OCI-M1 (cell line): ENCODE data around the gene HLCS.

Experiments
- DNase-seq: peaks from one replicate; lab custom pipeline; 2025; lab: John Stamatoyannopoulos, UW

Gene HLCS

DNA sequence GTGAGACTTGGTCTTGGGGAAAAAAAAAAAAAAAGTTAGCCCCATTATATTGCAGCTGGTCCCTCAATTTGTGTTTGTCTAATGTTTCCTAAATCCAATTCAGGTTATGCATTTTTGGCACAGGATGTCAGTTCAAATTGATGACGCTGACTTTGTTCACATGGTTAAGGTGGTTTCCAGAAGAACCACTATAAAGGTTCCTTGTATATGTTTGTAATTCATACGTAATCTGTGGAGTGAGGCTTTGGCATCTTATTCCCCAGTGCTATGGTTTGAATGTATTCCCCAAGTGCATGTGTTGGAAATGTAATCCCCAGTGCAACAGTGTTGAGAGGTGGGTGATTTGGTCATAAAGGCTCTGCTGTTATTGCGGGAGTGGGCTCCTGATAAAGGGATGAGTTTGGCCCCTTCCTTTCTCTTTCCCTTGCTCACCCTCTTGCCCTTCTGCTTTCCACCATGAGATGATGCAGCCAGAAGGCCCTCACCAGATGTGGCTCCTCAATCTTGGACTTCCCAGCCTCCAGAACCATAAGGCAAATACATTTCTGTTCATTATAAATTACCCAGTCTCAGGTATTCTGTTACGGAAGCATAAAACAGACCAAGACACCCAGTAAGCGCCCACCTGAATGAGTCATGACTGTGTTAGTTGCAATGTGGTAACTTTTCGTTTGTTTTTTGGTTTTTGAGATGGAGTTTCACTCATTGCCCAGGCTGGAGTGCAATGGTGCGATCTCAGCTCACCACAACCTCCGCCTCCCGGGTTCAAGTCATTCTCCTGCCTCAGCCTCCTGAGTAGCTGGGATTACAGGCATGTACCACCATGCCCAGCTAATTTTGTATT lies 19.5 kb upstream of the HLCS start:
- DNase-seq, result no peak

DNA sequence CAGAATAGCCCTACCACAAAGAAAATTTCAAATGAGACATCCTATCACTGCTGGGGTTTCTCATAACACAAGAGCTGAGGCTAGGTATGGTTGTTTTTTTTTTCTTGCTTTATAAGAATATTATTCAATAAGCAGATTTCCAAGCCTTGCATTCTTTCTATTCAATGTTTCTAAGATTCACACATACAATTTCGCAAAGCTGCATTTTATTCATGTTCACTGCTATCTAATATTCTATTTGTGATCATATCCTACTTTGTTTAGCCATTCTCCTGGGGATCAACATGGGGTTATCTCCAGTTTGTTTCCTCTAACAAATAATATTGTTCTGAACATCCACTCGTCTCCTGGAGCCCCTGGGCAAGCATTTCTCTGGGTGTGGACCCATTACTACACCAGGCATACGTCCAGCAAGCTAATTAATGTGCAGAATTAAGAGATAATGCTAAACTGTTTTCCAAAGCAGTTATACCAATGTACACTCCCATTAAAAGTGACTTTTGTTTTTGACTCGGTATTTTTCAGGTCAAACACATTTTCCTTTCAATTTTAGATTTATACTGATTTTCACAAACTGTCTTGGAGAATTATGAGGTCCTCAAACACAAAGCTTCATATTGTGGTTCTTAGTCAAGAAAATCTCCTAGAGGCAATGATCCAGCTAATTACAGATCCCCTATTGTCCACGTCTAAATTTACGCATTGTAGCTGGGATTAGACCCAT lies 15.7 kb upstream of the HLCS start:
- DNase-seq, result no peak

DNA sequence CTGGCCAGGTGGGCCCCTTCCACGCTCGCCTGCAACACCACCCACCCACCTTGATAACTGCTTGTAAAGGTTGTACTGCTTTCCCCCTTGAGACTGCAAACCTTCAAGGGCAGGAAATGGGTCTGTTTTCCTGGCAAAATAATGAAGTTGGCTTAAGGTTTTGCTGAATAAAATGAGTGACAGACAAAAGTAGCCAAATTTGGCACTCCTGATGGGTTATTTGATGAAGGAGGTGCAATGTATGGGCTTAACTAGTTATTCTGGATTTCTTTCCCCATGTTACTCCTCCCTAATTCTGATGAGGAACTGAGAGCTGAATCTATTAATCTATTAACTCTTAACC lies 14.6 kb upstream of the HLCS start:
- no peak for DNase-seq

DNA sequence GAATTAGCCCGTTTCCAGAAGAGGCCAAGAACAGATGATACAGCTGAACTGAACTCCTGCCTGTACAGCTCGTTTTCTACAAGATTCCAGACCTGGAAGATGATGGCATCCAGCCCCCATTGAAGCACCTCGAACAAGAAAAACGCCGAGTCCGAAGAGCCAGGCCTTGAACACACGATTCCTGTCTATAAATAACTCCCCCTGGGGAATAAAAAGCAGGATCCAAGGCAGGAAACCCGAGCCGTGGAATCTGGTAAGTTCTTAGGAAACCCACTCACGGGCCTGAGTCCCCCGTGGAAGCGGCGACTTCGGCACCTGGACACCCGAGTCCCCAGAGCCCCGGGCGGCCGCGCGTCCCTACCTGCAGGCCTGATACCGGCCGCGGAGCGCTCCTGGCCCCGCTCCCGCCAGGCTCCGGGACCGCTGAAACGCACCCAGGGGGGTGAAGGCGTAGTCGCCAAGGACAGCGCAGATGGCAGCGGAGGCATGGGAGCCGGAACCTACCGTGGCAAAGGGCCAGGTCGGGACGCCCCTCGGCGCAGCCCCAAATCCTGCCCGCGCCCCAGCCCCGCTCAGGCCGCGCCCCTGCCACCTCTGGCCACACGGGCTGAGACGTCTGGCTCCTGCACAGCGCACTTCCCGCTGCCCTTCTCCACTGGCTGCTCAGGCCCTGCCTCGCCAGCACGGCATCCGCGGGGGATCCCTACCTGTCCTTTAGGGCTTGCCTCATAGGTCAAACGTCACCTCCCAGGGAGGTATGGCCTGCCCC lies 14.0 kb upstream of the HLCS start:
- DNase-seq, result no peak

DNA sequence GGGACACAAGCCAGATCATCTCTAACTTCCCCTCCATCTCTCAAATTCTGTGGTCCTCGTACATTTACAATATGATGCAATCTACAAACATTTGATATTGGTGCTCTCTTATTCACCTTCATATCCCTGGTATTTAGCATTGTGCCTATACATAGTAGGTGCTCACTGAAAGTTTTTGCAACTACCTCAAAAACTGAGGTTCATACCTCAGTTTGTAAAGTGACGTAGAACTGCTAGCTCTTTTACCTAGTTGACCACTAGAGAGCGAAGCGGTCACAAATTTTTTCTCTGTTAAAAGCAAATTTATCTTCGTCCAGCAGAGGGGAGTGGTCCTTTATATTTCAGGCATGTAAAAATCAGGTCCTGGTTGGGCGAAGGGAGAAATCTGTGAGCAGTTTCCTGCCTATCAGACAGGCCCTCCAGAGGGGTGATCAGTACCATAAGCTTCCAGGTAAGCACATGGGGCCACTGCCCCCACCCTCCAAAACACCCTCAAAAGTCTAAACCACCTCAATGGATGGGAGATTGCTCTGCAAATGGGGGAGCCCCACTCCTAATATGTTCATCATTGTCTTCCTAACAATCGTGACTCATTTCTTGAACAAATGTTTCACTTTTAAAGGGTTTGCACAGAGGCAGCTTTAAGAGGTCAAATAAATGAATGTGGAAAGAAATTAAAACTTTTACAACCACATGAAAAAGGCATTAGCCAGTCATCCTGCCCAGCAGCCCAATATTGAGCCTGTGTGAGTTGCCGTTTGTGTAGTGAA lies 10.6 kb upstream of the HLCS start:
- peak; percentile 94 for DNase-seq

DNA sequence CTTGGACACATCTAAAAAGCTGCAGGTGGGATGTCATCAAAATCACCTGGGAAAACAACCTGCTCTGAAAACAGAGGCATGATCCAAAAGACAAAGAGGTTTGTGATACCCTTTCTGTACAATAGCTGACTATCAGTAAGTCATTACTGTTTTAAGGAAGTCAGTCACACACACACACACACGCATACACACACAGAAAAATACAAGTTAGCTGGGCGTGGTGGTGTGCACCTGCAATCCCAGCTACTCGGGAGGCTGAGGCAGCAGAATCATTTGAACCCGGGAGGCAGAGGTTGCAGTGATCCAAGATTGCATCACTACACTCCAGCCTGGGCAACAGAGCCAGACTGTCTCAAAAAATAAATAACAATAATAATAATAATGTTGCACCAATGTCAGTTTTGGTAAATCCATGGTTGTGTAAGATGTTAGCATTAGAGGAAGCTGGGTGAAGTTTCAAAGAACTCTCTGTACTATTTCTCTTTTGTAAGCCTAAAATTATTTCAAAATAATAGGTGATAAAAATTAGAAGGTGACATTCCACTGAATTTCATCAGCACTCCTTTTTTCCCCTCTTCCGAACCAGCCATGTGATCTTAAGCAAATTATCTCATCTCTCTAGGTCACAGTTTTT lies 9.9 kb upstream of the HLCS start:
- DNase-seq, result peak; percentile 32

DNA sequence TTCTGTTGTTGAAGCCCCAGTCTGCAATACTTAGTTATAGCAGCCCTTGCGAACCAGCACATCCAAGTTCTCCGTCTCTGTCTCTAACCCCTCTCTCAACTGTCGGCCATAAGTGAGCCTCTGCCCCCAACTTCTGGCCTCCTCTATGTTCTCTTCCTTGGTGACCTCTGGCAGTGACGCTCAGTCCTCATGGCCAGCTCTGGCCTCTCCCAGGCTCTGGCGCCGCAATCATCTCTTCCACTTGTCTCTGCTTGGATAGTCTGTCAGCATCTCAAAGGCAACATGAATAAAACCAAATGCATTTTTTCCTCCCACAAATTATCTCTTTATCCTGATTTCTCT lies 8.4 kb upstream of the HLCS start:
- no peak for DNase-seq

DNA sequence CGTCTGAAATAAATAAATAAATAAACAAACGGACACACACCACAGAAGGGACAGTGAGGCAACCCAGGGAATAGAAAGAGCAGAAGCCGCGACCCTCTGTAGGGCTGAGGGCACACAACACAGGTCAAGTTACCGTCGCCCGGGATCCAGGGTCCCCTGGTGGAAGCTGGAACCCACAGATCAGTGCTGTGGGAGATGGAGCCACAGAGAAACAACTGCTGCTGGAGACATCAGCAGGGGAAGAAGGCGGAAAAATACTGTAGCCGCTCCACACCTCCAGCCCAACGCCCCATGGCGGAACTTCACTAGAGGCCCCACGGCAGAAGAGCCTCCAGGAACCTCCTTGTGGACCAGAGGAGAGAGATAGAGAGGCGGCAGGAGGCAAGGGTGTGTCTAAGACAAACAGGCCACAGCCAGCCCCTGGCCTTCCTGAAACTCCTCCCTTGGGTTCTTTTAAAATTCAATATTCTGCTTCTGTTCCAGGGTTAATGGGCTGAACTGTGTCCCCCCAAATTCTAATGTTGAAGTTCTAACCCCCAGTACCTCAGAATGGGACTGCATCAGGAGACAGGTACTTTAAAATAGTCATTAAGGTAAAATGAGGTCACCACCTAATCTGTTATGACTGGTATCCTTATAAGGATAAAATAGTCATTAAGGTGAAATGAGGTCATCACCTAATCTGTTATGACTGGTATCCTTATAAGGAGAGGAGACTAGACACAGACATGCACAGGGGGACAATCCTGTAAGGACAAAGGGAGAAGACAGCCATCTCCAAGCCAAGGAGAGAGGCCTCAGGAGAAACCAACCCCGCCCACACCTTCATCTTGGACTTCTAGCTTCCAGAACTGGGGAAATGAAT lies 7.7 kb upstream of the HLCS start:
- peak; percentile 33 for DNase-seq

- no peak for DNase-seq
Observed at GRCh38 chr21:36968976-36969375, 2.5 kb upstream of the HLCS start.

- no peak for DNase-seq
Observed at GRCh38 chr21:36968414-36968813, 1.9 kb upstream of the HLCS start.

DNA sequence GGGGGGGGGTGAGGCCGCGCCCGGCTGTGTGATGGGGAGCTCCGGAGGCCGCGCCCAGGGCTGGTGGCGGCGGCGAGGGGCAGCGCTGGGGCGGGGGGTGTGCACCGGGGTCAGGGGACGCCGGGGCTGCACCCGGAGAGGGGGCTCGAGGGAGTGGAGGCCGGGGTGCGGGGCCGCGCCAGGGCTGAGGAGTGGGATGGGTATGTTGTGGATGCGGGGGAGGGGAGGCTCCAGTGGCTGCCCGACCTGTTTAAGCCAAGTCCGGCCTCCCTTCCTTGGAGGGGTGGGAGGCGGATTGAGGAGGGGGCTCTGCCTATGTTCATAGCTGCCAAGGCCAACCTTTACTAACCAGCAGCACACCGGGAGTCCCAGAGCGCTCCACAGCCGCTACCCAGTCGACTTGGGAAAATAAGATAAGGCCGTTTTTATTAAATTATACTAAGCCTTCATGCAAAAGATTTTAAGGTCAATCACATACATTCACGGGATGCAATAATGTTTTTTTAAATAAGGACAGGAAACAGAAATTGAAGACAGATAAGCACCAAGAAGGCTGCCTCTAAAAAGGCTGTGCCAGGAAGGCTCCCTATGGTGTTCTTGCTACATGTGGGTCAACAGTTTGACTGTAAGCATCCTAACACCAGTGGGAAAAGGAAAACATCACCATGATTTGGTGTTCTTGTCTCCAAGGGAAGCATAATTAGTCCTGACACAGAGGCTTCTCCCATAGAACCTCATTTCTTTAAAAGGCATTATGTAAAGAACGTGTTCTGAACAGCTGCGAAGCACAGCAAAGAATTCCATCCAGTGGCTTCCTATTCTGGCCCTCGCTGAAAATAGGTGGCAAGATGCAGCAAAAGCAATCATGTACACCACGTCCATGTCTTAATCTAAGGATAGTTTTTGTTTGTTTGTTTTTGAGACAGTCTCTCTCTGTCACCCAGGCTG lies 626 bp upstream of the HLCS start:
- DNase-seq, result peak; percentile 79

- DNase-seq, result no peak
Observed at GRCh38 chr21:36965720-36966065, 776 bp downstream of the HLCS start.

GRCh38 chr21:36964827-36965719 lies 1.4 kb downstream of the HLCS start:
- peak; percentile 87 for DNase-seq

DNA sequence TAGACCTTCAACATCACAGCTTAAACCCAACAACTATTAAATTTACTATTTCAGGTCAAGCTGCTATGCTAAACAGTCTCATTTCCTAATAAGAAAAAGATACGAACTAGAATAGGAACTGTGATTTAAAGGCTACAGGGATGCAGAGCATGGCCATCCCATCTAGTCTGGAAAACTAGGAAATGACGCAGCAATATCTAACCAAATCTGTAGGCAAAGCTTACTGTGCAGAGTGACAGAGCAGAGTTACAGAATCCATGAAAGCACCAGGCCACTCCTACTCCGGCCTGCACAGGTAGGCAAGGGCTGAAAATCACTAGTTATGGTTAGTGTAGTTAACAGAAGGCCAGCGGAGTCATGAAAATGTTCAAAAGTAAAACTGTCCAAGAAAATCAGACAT lies 2.1 kb downstream of the HLCS start:
- DNase-seq, result peak; percentile 53

GRCh38 chr21:36962098-36962780 lies 4.2 kb downstream of the HLCS start:
- no peak for DNase-seq

- no peak for DNase-seq
Observed at GRCh38 chr21:36960676-36961284, 5.7 kb downstream of the HLCS start.

- DNase-seq, result no peak
Observed at GRCh38 chr21:36959020-36959835, 7.2 kb downstream of the HLCS start.
